Colonic mucosa (tissue), 4 donors: ENCODE data around the gene CENPN. TPM values are rescaled to one million over a fixed set of nuclear protein-coding genes. Genes with fewer than 3 reads are reported as not detected.

Source experiments
- DNase-seq: peaks from one replicate; pipeline ENCODE4 v3.0.0-alpha.2; 2020
- H3K27ac ChIP-seq: fragments of 200-600 bp; one replicate; pipeline ENCODE4 v1.8.0; 2021
- H3K27me3 ChIP-seq: fragments of 200-600 bp; one replicate; pipeline ENCODE4 v1.8.0; 2021
- H3K36me3 ChIP-seq: fragments of 200-600 bp; one replicate; pipeline ENCODE4 v1.8.0; 2021
- H3K4me1 ChIP-seq: fragments of 200-600 bp; one replicate; pipeline ENCODE4 v1.8.0; 2021; ENCODE audit warnings: mild to moderate bottlenecking
- H3K4me3 ChIP-seq: fragments of 200-600 bp; one replicate; pipeline ENCODE4 v1.8.0; 2021
- H3K9ac ChIP-seq, 2 donors: one replicate each; pipeline ENCODE4 v1.7.0; 2013; ENCODE audit warnings: control low read depth in 2 of 2, low read depth in 2 of 2, low read length in 2 of 2
- H3K9me3 ChIP-seq: fragments of 200-600 bp; one replicate; pipeline ENCODE4 v1.8.0; 2021
- CTCF ChIP-seq: fragments of 200-600 bp; IDR thresholded peaks from one replicate; pipeline ENCODE4 v1.8.0; 2022; ENCODE audit warnings: antibody characterized with exemption, mild to moderate bottlenecking
- intact Hi-C: fragments of 100-400 bp; cut with DNase I; formaldehyde crosslinking; loops from one replicate; pipeline ENCODE4 v1.14.1; 2022
- total RNA-seq, 2 donors: library from RNA; stranded (reverse); fragmentation: NEBNext Ultra II Directional in 1 of 2; extraction: Animal tissue kit (Norgen Biotek cat#: 25700) in 1 of 2; gene quantifications; one replicate each; pipeline ENCODE4 v1.2.1, GENCODE V29; 2021
- donor health status: healthy.
- donor health status: DM: no; HTN: no; CAD: no.
- donor health status: DM: no; HTN: no; CAD: no.

CENPN gene
- total RNA-seq, 2 donors from 2014 or later = 9.3 to 28.7 TPM

DNA sequence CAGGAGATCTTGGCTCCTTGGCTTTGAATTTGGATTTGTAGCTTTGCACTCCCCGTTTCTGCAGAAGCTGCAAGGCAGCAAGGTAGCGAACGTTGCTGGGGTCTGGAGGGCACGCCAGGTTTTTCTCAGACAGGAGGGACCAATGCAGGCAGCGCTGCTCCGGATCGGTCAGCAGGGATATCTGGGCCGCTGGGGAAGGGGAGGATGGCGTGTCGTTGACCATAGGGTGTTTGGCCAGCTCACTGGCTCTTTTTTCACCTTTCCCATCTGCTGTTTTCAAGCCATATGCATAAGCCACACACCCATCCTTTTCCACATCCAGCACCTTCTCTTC, 54.3 kb downstream of the CENPN start:
- TF ChIP-seq CTCF = no peak
- DNase-seq = no peak
- Histone ChIP-seq H3K9ac (no peak overlapping the region), H3K27ac (no peak overlapping the region), H3K36me3 (no peaks in the 10 kb centered on the region), H3K4me3 (no peak overlapping the region), H3K4me1 (no peaks in the 10 kb centered on the region), H3K9me3 (no peaks in the 10 kb centered on the region), H3K27me3 (no peaks in the 10 kb centered on the region)
- intact Hi-C loops = no loop called here

GRCh38 chr16:81061871-81062608, 55.0 kb downstream of the CENPN start:
- Histone ChIP-seq H3K4me3 (no peak overlapping the region), H3K4me1 (no peaks in the 10 kb centered on the region), H3K9me3 (no peaks in the 10 kb centered on the region), H3K27ac (no peak overlapping the region), H3K9ac (no peak overlapping the region), H3K27me3 (no peaks in the 10 kb centered on the region), H3K36me3 (no peaks in the 10 kb centered on the region)
- intact Hi-C loops = no loop called here
- no peak for DNase-seq
- no peak for TF ChIP-seq CTCF

DNA sequence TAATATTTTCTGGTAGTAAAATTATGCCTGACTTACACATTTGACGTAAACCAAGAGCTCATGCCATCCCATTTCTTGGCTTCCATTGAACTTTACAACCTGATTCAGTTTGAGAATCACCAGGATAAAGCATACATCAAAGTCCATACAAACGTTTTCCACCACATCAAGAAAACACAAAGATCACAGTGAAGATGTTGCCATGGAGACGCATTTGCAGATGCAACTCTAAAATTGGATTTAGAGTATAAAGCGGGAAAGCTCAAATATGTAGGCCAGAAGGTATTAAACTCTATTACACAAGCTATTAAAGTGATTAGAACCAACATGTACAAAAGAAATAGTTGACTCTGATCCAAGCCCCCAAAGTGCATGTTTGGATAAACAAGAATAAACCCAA, 59.7 kb downstream of the CENPN start:
- TF ChIP-seq CTCF = no peak
- Histone ChIP-seq H3K9ac (no peak overlapping the region), H3K9me3 (no peaks in the 10 kb centered on the region), H3K4me1 (no peaks in the 10 kb centered on the region), H3K36me3 (no peaks in the 10 kb centered on the region), H3K27ac (no peak overlapping the region), H3K27me3 (no peaks in the 10 kb centered on the region), H3K4me3 (no peak overlapping the region)
- intact Hi-C loops = no loop called here
- no peak for DNase-seq

GRCh38 chr16:81067166-81067565, 60.2 kb downstream of the CENPN start:
- no peak for TF ChIP-seq CTCF
- Histone ChIP-seq H3K9me3 (no peaks in the 10 kb centered on the region), H3K9ac (no peak overlapping the region), H3K4me1 (no peaks in the 10 kb centered on the region), H3K36me3 (no peaks in the 10 kb centered on the region), H3K27me3 (no peaks in the 10 kb centered on the region), H3K4me3 (no peak overlapping the region), H3K27ac (no peak overlapping the region)
- DNase-seq = no peak
- intact Hi-C loops = no loop called here

GRCh38 chr16:81069063-81069462, 62.0 kb downstream of the CENPN start:
- Histone ChIP-seq H3K9me3 (no peaks in the 10 kb centered on the region), H3K9ac (no peak overlapping the region), H3K4me3 (no peak overlapping the region), H3K27ac (no peak overlapping the region), H3K4me1 (no peaks in the 10 kb centered on the region), H3K36me3 (no peaks in the 10 kb centered on the region), H3K27me3 (no peaks in the 10 kb centered on the region)
- DNase-seq = no peak
- no peak for TF ChIP-seq CTCF
- intact Hi-C loops = no loop called here
